HepG2 (cell line): Measurements from ENCODE around the gene IL6ST. TPM values are rescaled to one million over a fixed set of nuclear protein-coding genes. Genes with fewer than 3 reads are reported as not detected.
A peak's percentile ranks its signal among the peaks of the same experiment; 100 is the strongest.

Experiments
- ATAC-seq: fragments of 200-7000 bp; cut with Tn5 transposase; 3 replicates; pipeline ENCODE4 v1.9.1; 2020; ENCODE audit warnings: mild to moderate bottlenecking, moderate library complexity
- BruUV-seq: library from RNA; stranded (reverse); fragments of 400-500 nt; replicated peaks from 2 replicates; lab custom pipeline; 2021; lab: Mats Ljungman, UMichigan
- CTCF ChIA-PET: fragments of 300-600 bp; formaldehyde crosslinking; extraction: SDS; loops from one replicate; lab custom pipeline; 2021; ENCODE audit warnings: low total read pairs, inconsistent platforms, low intra/inter-chr PET ratio; lab: Yijun Ruan, JAX
- POLR2A ChIA-PET: fragments of 350-600 bp; sonication (Branson Sonifier 250); formaldehyde crosslinking; loops from one replicate; lab custom pipeline; 2020; ENCODE audit warnings: antibody characterized with exemption, inconsistent platforms; lab: Yijun Ruan, JAX
- DNase-seq: peaks from one replicate; pipeline ENCODE4 v3.0.0-alpha.2; 2015; ENCODE audit warnings: low spot score
- FAIRE-seq: peaks from 3 replicates; lab custom pipeline; 2011; peaks lifted over from hg19 to GRCh38; lab: Jason Lieb, UNC
- H2AFZ ChIP-seq: one replicate; pipeline ENCODE4 v1.6.1; 2011; ENCODE audit warnings: low read length, inconsistent platforms
- H3K27ac ChIP-seq: fragments of 300-600 bp; 3 replicates; pipeline ENCODE4 v1.8.0; 2011; ENCODE audit warnings: mixed run types, mild to moderate bottlenecking, mixed read lengths, low read length, inconsistent platforms; ENCODE audit not compliant: insufficient read depth; ENCODE audit errors: extremely low read length
- H3K27me3 ChIP-seq, 2 experiments: fragments of 200-600 bp in 1 of 2; 2 replicates in 1 of 2; 3 replicates in 1 of 2; pipeline versions ENCODE4 v1.6.0 to v1.8.0; 2011; ENCODE audit warnings: low read length in 2 of 2, mild to moderate bottlenecking in 2 of 2, moderate library complexity in 2 of 2, inconsistent platforms in 1 of 2; ENCODE audit not compliant: insufficient read depth in 2 of 2, control insufficient read depth in 1 of 2
- H3K36me3 ChIP-seq, 2 experiments: fragments of 200-600 bp in 1 of 2; replicated peaks in 1 of 2; 2 replicates in 1 of 2; 3 replicates in 1 of 2; pipeline versions ENCODE4 v1.5.1 to v1.8.0; 2011; ENCODE audit warnings: low read length in 2 of 2, inconsistent platforms in 1 of 2; ENCODE audit not compliant: insufficient read depth in 2 of 2, control insufficient read depth in 1 of 2
- H3K4me1 ChIP-seq: 2 replicates; pipeline ENCODE4 v1.5.1; 2012; ENCODE audit warnings: low read length, inconsistent platforms; ENCODE audit not compliant: insufficient read depth
- H3K4me2 ChIP-seq: 2 replicates; pipeline ENCODE4 v1.6.0; 2011; ENCODE audit warnings: low read depth, low read length, inconsistent platforms
- H3K4me3 ChIP-seq, 3 experiments: fragments of 200-600 bp in 1 of 3; sonication (generic), shearing (Covaris generic) in 1 of 3; replicated peaks in 1 of 3; 2 replicates each; pipeline ENCODE4 v1.5.1; 2011 to 2016; ENCODE audit warnings: low read length in 3 of 3, inconsistent platforms in 2 of 3, low read depth in 2 of 3, mild to moderate bottlenecking in 2 of 3, control low read depth in 1 of 3, mixed read lengths in 1 of 3; ENCODE audit not compliant: insufficient read depth in 1 of 3
- H3K79me2 ChIP-seq: one replicate; pipeline ENCODE4 v1.6.1; 2011; ENCODE audit warnings: low read length, inconsistent platforms; ENCODE audit not compliant: insufficient read depth
- H3K9ac ChIP-seq: 2 replicates; pipeline ENCODE4 v1.6.0; 2011; ENCODE audit warnings: mild to moderate bottlenecking, low read depth, low read length, inconsistent platforms; ENCODE audit not compliant: insufficient read depth
- H3K9me3 ChIP-seq: 2 replicates; pipeline ENCODE4 v1.5.1; 2012; ENCODE audit warnings: mild to moderate bottlenecking, low read length
- H4K20me1 ChIP-seq: 2 replicates; pipeline ENCODE4 v1.6.0; 2011; ENCODE audit warnings: inconsistent platforms, mild to moderate bottlenecking, low read length, moderate library complexity; ENCODE audit not compliant: insufficient read depth
- HHEX ChIP-seq: IDR thresholded peaks from 2 replicates; pipeline ENCODE4 v1.6.1; 2016; ENCODE audit warnings: control low read depth
- HOXA7 ChIP-seq: sonication (generic); formaldehyde crosslinking; IDR thresholded peaks from 2 replicates; pipeline ENCODE4 v1.8.1; 2022; ENCODE audit warnings: mild to moderate bottlenecking, missing genetic modification reagents, moderate library complexity
- POLR2A ChIP-seq, 2 experiments: IDR thresholded peaks; 2 replicates each; pipeline ENCODE4 v1.6.1; 2011; ENCODE audit warnings: low read depth in 2 of 2, low read length in 2 of 2, mild to moderate bottlenecking in 1 of 2, moderate library complexity in 1 of 2; ENCODE audit not compliant: insufficient read depth in 1 of 2
- RBM22 ChIP-seq: fragments of 200-400 bp; formaldehyde crosslinking; optimal IDR thresholded peaks from 2 replicates; pipeline ENCODE3; 2017; ENCODE audit warnings: mild to moderate bottlenecking, low read length, moderate library complexity
- WGBS: methylation state at CpG from one replicate; pipeline ENCODE4 v1.1.6; 2017; ENCODE audit warnings: low lambda C conversion rate; 5-methylcytosine and 5-hydroxymethylcytosine counted together
- in situ Hi-C: cut with HindIII; loops from 2 replicates; pipeline ENCODE4 v1.10.0; 2017; ENCODE audit warnings: low pct_unique_long_range_greater_than_20kb; ENCODE audit not compliant: extremely low pct_ligation_motif_present
- intact Hi-C: fragments of 100-400 bp; cut with micrococcal nuclease; formaldehyde crosslinking; loops from one replicate; pipeline ENCODE4 v1.10.0; 2022; ENCODE audit not compliant: unreplicated experiment
- polyA plus RNA-seq, 8 experiments: library from polyadenylated mRNA; depleted of rRNA in 3 of 8; stranded (reverse) in 7 of 8; unstranded in 1 of 8; fragments of >200 nt; fragmentation: Illumina TruSeq in 4 of 8; extraction: Trizol in 4 of 8; gene quantifications; 2 replicates each; pipeline versions ENCODE4 v1.2.1 to v1.2.3, GENCODE V29; 2011 to 2016; ENCODE audit warnings: low read depth in 4 of 8, missing spikeins in 1 of 8, mixed read lengths in 1 of 8; ENCODE audit not compliant: insufficient read depth in 1 of 8
- total RNA-seq, 5 experiments: library from RNA; depleted of rRNA; stranded (reverse); fragments of >200 nt; fragmentation: Illumina TruSeq; extraction: Trizol; gene quantifications; 2 replicates each; pipeline ENCODE4 v1.2.3, GENCODE V29; 2016; ENCODE audit warnings: low read depth in 1 of 5
- TF ChIP-seq, protein P1 (sequence below), 2 experiments: IDR thresholded peaks; 2 replicates each; pipeline ENCODE4 v1.6.1; 2011 to 2012; ENCODE audit warnings: low read length in 2 of 2, borderline replicate concordance in 1 of 2, low read depth in 1 of 2, mild to moderate bottlenecking in 1 of 2, moderate library complexity in 1 of 2

IL6ST gene
- total and polyA plus RNA-seq, 2 of the 13 experiments (the other 11 are each of a cell fraction or from before 2014, with no cell fraction given): 66.6 to 166 TPM

DNA sequence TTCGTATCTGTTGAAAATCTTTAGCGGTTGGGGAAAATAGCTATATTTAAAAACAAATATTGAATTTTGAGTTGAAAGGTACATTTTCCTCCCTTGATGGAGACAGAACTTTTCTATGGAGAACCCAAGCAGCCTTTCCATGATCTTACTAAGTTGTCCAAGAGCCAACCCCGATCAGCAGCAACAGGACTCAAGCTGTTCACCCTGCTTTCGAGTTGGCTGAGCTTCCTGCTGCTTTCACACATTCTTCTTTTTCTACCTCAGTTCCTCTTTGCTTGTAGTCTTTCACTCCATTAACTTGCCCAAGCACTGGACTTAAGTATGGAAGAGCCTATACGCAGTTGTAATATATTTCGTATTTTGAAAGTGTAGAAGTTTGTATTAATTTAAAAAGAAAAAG, 59.4 kb downstream of the IL6ST start:
- TF ChIP-seq POLR2A (IDR thresholded peaks at IDR 0.05; ENCODE audit: insufficient read depth in 1 of 2, low read depth in 2 of 2, low read length in 2 of 2) (no peak), RBM22 (peak; percentile 14), HOXA7 (CRISPR knock-in tag) (no peak), HHEX (CRISPR knock-in tag) (no peak)
- TF ChIP-seq, protein P1, sequence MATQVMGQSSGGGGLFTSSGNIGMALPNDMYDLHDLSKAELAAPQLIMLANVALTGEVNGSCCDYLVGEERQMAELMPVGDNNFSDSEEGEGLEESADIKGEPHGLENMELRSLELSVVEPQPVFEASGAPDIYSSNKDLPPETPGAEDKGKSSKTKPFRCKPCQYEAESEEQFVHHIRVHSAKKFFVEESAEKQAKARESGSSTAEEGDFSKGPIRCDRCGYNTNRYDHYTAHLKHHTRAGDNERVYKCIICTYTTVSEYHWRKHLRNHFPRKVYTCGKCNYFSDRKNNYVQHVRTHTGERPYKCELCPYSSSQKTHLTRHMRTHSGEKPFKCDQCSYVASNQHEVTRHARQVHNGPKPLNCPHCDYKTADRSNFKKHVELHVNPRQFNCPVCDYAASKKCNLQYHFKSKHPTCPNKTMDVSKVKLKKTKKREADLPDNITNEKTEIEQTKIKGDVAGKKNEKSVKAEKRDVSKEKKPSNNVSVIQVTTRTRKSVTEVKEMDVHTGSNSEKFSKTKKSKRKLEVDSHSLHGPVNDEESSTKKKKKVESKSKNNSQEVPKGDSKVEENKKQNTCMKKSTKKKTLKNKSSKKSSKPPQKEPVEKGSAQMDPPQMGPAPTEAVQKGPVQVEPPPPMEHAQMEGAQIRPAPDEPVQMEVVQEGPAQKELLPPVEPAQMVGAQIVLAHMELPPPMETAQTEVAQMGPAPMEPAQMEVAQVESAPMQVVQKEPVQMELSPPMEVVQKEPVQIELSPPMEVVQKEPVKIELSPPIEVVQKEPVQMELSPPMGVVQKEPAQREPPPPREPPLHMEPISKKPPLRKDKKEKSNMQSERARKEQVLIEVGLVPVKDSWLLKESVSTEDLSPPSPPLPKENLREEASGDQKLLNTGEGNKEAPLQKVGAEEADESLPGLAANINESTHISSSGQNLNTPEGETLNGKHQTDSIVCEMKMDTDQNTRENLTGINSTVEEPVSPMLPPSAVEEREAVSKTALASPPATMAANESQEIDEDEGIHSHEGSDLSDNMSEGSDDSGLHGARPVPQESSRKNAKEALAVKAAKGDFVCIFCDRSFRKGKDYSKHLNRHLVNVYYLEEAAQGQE (IDR thresholded peaks at IDR 0.05; ENCODE audit: borderline replicate concordance in 1 of 2, low read depth in 1 of 2, low read length in 2 of 2): no peak
- CTCF ChIA-PET: interaction anchor here (1.9 to 2.5 kb wide), 2 partner anchors 266 to 334 kb away, joined by 22 to 24 read pairs; no protein-coding TSS in a partner anchor

More for the DNA sequence above, 59.4 kb downstream of the IL6ST start:
- in situ Hi-C loops: loop anchor here (25.0 kb wide), 1 partner anchor 902 kb away; no protein-coding TSS in a partner anchor
- Histone ChIP-seq H3K9ac (no peak overlapping the region), H3K4me2 (no peak overlapping the region), H3K27ac (peak overlapping the region; percentile 92), H3K79me2 (no peaks in the 10 kb centered on the region), H2AFZ (no peak overlapping the region), H3K4me1 (peaks cover 58% of the 10 kb centered on the region), H3K4me3 (no peak overlapping the region), H3K27me3 (no peaks in the 10 kb centered on the region), H3K36me3 (peaks cover 0 to 7% of the 10 kb centered on the region in 2 experiments; a peak in 3 of 5 replicates), H4K20me1 (no peaks in the 10 kb centered on the region), H3K9me3 (no peaks in the 10 kb centered on the region)
- DNase-seq (no peak), ATAC-seq (no peak), FAIRE-seq (no peak)
- no TSS peak for BruUV-seq
- POLR2A ChIA-PET: interaction anchor here (1.1 to 3.1 kb wide), 4 partner anchors 60 to 266 kb away, joined by 3 to 18 read pairs (median 6); partner anchors contain the start of gene IL6ST
- intact Hi-C loops: loop anchor here (10.0 kb wide), 3 partner anchors 529 to 899 kb away; partner anchors contain the start of gene CDC20B
- 95% methylated on average over 6 of the region's 6 CpGs for WGBS
